ENCODE data around the gene SOD3. TPM values are rescaled to one million over a fixed set of nuclear protein-coding genes. Genes with fewer than 3 reads are reported as not detected.

Gene SOD3
- total and polyA plus RNA-seq, 5 donors from 2014 or later = not detected

DNA sequence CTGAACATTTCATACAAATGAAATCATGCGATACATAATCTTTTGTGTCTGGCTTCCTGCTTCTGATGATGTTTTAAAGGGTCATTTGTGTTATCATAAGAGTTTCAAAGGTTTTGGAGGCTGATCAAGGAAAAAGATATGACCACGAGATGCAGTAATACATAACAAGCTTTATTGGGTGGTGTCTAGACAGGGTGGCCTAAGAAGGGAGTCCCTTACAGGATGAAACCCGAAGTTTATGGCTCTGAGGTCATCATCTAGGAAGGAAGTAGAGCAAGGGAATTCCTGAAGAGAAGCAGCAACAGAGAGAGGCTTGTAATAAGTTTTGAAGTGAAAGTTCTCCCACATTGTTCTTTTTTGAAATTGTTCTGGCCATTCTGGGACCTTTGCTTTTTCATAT, 40.8 kb upstream of the SOD3 start:
- Histone ChIP-seq H3K36me3 (ENCODE audit: control insufficient read depth, insufficient read depth, low read length) (no peaks in the 10 kb centered on the region), H3K9me3 (ENCODE audit: control insufficient read depth in 2 of 2, low read length in 2 of 2) (peaks cover 6 to 11% of the 10 kb centered on the region in 2 experiments), H3K27ac (ENCODE audit: insufficient read depth, low read length, poor library complexity, severe bottlenecking) (no peak overlapping the region), H3K27me3 (ENCODE audit: control insufficient read depth, insufficient read depth, low read length) (no peaks in the 10 kb centered on the region), H3K4me1 (ENCODE audit: control insufficient read depth, insufficient read depth, low read length, poor library complexity, severe bottlenecking) (no peaks in the 10 kb centered on the region), H3K4me3 (ENCODE audit: low read depth, low read length) (no peak overlapping the region)
- Mint-ChIP-seq H3K27ac (no peak overlapping the region), H3K4me1 (no peaks in the 10 kb centered on the region), H3K36me3 (peaks cover 3% of the 10 kb centered on the region), H3K4me3 (no peak overlapping the region), H3K27me3 (peaks cover 4% of the 10 kb centered on the region), H3K9me3 (peaks cover 3 to 25% (median 7%) of the 10 kb centered on the region in 7 donors)
- ATAC-seq (ENCODE audit: low read depth in 2 of 2) = no peak
- no peak for DNase-seq

DNA sequence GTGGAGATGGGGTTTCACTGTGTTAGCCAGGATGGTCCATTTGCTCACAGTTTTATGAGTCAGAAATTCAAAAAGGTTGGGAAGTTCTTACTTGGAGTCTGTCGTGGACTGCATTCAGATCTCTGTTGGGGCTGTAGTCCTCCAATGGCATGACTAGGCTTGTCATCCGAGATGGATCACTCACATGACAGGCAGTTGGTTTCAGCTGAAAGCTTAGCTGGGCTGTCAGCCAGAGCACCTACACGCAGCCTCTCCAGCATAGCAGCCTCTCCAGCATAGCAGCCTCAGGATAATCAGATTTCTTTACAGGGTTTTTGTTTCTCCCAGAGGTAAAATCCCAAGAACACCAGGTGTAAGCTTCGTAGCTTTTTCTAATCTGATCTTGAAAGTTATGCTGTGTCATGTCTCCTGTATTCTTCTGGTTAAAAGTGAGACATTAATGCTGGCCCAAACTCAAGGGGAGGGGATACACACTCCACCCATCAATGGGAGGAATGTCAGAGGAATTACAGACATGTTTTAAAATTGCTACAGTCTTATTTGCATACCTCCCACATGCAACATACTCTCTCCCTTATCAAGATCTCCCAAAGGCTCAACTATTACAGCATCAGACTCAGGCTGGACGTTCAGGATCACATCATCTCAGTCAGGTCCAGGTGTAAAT, 31.6 kb upstream of the SOD3 start:
- Mint-ChIP-seq H3K27me3 (peaks cover 5% of the 10 kb centered on the region), H3K9me3 (peaks cover 0 to 7% (median 4%) of the 10 kb centered on the region in 7 donors), H3K27ac (no peak overlapping the region), H3K36me3 (no peaks in the 10 kb centered on the region), H3K4me1 (peaks cover 0 to 4% (median 0%) of the 10 kb centered on the region in 4 donors), H3K4me3 (peak overlapping the region in 1 of 4 donors; percentile 39)
- Histone ChIP-seq H3K36me3 (ENCODE audit: control insufficient read depth, insufficient read depth, low read length) (no peaks in the 10 kb centered on the region), H3K9me3 (ENCODE audit: control insufficient read depth in 2 of 2, low read length in 2 of 2) (no peaks in the 10 kb centered on the region), H3K4me1 (ENCODE audit: control insufficient read depth, insufficient read depth, low read length, poor library complexity, severe bottlenecking) (no peaks in the 10 kb centered on the region), H3K27me3 (ENCODE audit: control insufficient read depth, insufficient read depth, low read length) (no peaks in the 10 kb centered on the region), H3K27ac (ENCODE audit: insufficient read depth, low read length, poor library complexity, severe bottlenecking) (no peak overlapping the region), H3K4me3 (ENCODE audit: low read depth, low read length) (no peak overlapping the region)
- ATAC-seq (ENCODE audit: low read depth in 2 of 2) = no peak
- no peak for DNase-seq

DNA sequence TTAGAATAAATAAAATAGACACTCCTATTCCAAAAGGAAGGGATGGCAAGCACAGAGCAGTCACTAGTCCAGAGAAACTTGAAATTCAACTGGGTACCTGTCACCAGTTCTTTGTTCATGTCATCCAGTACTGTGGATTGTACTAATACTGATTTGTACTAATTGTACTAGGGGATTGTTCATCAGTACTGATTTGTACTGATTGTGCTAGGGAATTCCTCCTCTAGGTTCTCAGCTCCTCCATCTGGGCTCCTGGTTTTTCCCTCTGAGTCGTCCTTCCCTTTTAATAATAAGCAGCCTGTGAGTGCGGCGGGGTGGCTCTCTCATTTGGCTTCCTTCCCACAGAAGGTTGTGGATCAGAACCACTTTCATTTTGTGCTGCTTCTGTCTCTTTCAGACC, 31.0 kb upstream of the SOD3 start:
- no peak overlapping the region for H3K4me3 Mint-ChIP-seq
- peaks cover 5% of the 10 kb centered on the region for H3K27me3 Mint-ChIP-seq
- H3K9me3 ChIP-seq (ENCODE audit: control insufficient read depth in 2 of 2, low read length in 2 of 2) = no peaks in the 10 kb centered on the region
- H3K27ac ChIP-seq (ENCODE audit: insufficient read depth, low read length, poor library complexity, severe bottlenecking) = no peak overlapping the region
- H3K4me1 ChIP-seq (ENCODE audit: control insufficient read depth, insufficient read depth, low read length, poor library complexity, severe bottlenecking) = no peaks in the 10 kb centered on the region
- no peaks in the 10 kb centered on the region for H3K27me3 ChIP-seq (ENCODE audit: control insufficient read depth, insufficient read depth, low read length)
- H3K4me1 Mint-ChIP-seq = peaks cover 0 to 4% (median 0%) of the 10 kb centered on the region in 4 donors
- no peaks in the 10 kb centered on the region for H3K36me3 Mint-ChIP-seq
- no peak overlapping the region for H3K4me3 ChIP-seq (ENCODE audit: low read depth, low read length)
- no peak overlapping the region for H3K27ac Mint-ChIP-seq
- no peak for DNase-seq
- no peaks in the 10 kb centered on the region for H3K36me3 ChIP-seq (ENCODE audit: control insufficient read depth, insufficient read depth, low read length)
- peaks cover 0 to 7% (median 2%) of the 10 kb centered on the region in 7 donors for H3K9me3 Mint-ChIP-seq
- ATAC-seq (ENCODE audit: low read depth in 2 of 2) = no peak

DNA sequence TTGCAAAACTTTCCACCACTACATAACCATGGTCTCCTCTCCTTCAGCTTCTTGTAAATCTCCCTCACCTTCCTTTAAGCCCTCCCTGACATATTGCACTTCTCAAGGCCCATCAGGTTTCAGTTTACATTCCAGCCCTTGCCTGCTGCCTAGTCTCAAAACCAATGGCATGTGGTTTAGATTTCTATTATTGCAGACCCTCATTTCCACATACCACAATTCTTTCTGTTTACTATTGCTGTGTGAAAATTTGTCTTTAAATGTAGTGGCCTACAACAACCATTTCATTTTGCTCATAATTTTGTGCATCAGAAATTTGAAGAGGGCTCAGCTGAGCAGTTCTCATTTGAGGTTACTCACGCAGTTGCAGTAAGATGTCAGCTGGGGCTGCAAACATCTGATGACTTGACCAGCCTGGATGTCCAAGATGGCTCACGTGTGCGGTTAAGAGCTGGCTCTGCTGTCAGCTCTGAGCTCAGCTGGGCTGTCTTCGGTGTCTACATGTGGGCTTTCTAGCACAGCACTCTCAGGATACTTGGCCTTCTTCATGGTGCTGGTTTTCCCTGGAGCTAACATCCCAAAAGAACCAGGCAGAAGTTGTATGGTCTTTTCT, 29.9 kb upstream of the SOD3 start:
- H3K9me3 ChIP-seq (ENCODE audit: control insufficient read depth in 2 of 2, low read length in 2 of 2) = no peaks in the 10 kb centered on the region
- peaks cover 0 to 3% (median 1%) of the 10 kb centered on the region in 7 donors for H3K9me3 Mint-ChIP-seq
- no peak overlapping the region for H3K27ac Mint-ChIP-seq

DNA sequence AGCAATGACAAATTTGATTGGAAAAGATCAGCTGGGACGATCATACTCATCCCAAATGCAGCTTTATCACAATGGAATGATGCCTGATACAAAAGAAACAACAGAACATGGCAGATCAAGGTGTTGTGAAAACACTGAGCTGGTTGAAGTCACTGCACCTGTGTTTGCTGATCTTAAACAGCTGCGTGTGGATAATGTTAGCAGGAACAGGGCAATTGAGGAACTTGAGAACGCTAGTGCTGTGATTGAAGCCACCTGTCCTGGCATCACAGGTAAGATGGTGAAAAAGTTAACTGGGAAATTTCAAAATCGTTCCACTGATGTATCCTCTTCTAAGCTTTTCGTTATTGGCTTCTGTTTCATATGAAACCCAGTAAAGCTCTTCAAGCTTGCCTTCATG, 27.4 kb upstream of the SOD3 start:
- H3K27me3 ChIP-seq (ENCODE audit: control insufficient read depth, insufficient read depth, low read length) = no peaks in the 10 kb centered on the region
- Mint-ChIP-seq H3K9me3 (peaks cover 0 to 4% (median 2%) of the 10 kb centered on the region in 7 donors), H3K4me1 (peaks cover 0 to 4% (median 0%) of the 10 kb centered on the region in 4 donors), H3K36me3 (no peaks in the 10 kb centered on the region), H3K27me3 (no peaks in the 10 kb centered on the region), H3K27ac (no peak overlapping the region), H3K4me3 (no peak overlapping the region)
- H3K9me3 ChIP-seq (ENCODE audit: control insufficient read depth in 2 of 2, low read length in 2 of 2) = no peaks in the 10 kb centered on the region
- ATAC-seq (ENCODE audit: low read depth in 2 of 2) (no peak), DNase-seq (no peak)
- H3K4me1 ChIP-seq (ENCODE audit: control insufficient read depth, insufficient read depth, low read length, poor library complexity, severe bottlenecking) = no peaks in the 10 kb centered on the region
- no peak overlapping the region for H3K4me3 ChIP-seq (ENCODE audit: low read depth, low read length)
- no peak overlapping the region for H3K27ac ChIP-seq (ENCODE audit: insufficient read depth, low read length, poor library complexity, severe bottlenecking)
- no peaks in the 10 kb centered on the region for H3K36me3 ChIP-seq (ENCODE audit: control insufficient read depth, insufficient read depth, low read length)

More for the DNA sequence above, 29.9 kb upstream of the SOD3 start:
- no peaks in the 10 kb centered on the region for H3K27me3 ChIP-seq (ENCODE audit: control insufficient read depth, insufficient read depth, low read length)
- DNase-seq (no peak), ATAC-seq (ENCODE audit: low read depth in 2 of 2) (no peak)
- no peak overlapping the region for H3K4me3 Mint-ChIP-seq
- H3K4me1 Mint-ChIP-seq = peaks cover 0 to 4% (median 0%) of the 10 kb centered on the region in 4 donors
- peaks cover 5% of the 10 kb centered on the region for H3K27me3 Mint-ChIP-seq
- H3K27ac ChIP-seq (ENCODE audit: insufficient read depth, low read length, poor library complexity, severe bottlenecking) = no peak overlapping the region
- no peaks in the 10 kb centered on the region for H3K36me3 ChIP-seq (ENCODE audit: control insufficient read depth, insufficient read depth, low read length)
- H3K4me1 ChIP-seq (ENCODE audit: control insufficient read depth, insufficient read depth, low read length, poor library complexity, severe bottlenecking) = no peaks in the 10 kb centered on the region
- H3K36me3 Mint-ChIP-seq = no peaks in the 10 kb centered on the region
- H3K4me3 ChIP-seq (ENCODE audit: low read depth, low read length) = no peak overlapping the region

DNA sequence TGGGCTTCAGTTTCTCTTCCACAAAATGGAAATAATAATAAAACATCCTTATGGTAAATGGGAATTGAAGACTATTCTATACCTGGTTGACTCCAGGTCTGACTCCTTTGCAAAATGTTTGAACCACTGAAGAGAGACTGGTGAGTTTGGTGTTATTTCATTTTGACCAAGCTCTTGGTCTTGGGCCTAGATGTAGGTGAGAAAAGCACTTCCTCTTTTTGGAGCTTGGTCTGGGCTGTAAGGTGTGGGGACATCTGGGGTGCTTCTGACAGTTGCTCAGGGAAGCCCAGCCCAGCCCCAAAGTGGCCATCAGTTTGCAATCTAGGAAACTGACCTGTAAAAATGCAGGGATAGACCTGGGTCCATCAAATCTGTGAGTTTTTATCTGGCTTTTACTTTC, 26.8 kb upstream of the SOD3 start:
- Mint-ChIP-seq H3K9me3 (peaks cover 0 to 4% (median 2%) of the 10 kb centered on the region in 7 donors), H3K36me3 (no peaks in the 10 kb centered on the region), H3K4me1 (peaks cover 0 to 4% (median 0%) of the 10 kb centered on the region in 4 donors), H3K27me3 (no peaks in the 10 kb centered on the region), H3K27ac (no peak overlapping the region), H3K4me3 (no peak overlapping the region)
- no peak overlapping the region for H3K27ac ChIP-seq (ENCODE audit: insufficient read depth, low read length, poor library complexity, severe bottlenecking)
- H3K4me3 ChIP-seq (ENCODE audit: low read depth, low read length) = no peak overlapping the region
- no peaks in the 10 kb centered on the region for H3K36me3 ChIP-seq (ENCODE audit: control insufficient read depth, insufficient read depth, low read length)
- H3K27me3 ChIP-seq (ENCODE audit: control insufficient read depth, insufficient read depth, low read length) = no peaks in the 10 kb centered on the region
- DNase-seq = no peak
- H3K4me1 ChIP-seq (ENCODE audit: control insufficient read depth, insufficient read depth, low read length, poor library complexity, severe bottlenecking) = no peaks in the 10 kb centered on the region
- H3K9me3 ChIP-seq (ENCODE audit: control insufficient read depth in 2 of 2, low read length in 2 of 2) = no peaks in the 10 kb centered on the region
- no peak for ATAC-seq (ENCODE audit: low read depth in 2 of 2)

DNA sequence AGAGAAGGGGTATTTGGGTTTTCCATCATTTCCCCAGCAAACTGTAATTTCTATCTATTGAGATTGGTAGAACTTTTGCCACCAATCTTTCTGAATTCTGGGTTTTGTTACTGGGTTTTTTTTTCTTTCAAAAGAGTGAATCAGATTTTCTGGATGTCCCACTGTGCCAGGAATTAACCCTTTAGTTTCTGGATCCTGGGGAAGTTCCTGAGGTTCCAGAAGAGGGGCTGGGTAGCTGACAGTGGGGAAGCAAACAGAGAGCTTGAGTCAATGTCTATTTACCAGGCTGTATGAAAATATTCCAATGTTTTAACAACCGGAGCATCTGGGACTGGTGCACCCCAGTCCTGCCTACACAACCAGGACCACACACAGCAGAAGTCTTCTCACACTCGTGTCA, 25.8 kb upstream of the SOD3 start:
- Mint-ChIP-seq H3K9me3 (peaks cover 0 to 4% (median 2%) of the 10 kb centered on the region in 7 donors), H3K27me3 (no peaks in the 10 kb centered on the region)

More for the DNA sequence above, 25.8 kb upstream of the SOD3 start:
- ATAC-seq (ENCODE audit: low read depth in 2 of 2) (no peak), DNase-seq (no peak)
- no peaks in the 10 kb centered on the region for H3K36me3 Mint-ChIP-seq
- Histone ChIP-seq H3K36me3 (ENCODE audit: control insufficient read depth, insufficient read depth, low read length) (no peaks in the 10 kb centered on the region), H3K27ac (ENCODE audit: insufficient read depth, low read length, poor library complexity, severe bottlenecking) (no peak overlapping the region), H3K4me3 (ENCODE audit: low read depth, low read length) (no peak overlapping the region), H3K4me1 (ENCODE audit: control insufficient read depth, insufficient read depth, low read length, poor library complexity, severe bottlenecking) (no peaks in the 10 kb centered on the region), H3K9me3 (ENCODE audit: control insufficient read depth in 2 of 2, low read length in 2 of 2) (no peaks in the 10 kb centered on the region), H3K27me3 (ENCODE audit: control insufficient read depth, insufficient read depth, low read length) (no peaks in the 10 kb centered on the region)
- peaks cover 0 to 4% (median 0%) of the 10 kb centered on the region in 4 donors for H3K4me1 Mint-ChIP-seq
- no peak overlapping the region for H3K4me3 Mint-ChIP-seq
- no peak overlapping the region for H3K27ac Mint-ChIP-seq

Measured in CD4-positive, CD25-positive, alpha-beta regulatory T cell (primary cell).